Psoas muscle (tissue), 8 donors: Measurements from ENCODE around the gene NANOS2. TPM values are rescaled to one million over a fixed set of nuclear protein-coding genes. Genes with fewer than 3 reads are reported as not detected.

Experiments used
- ATAC-seq, 4 donors: fragments of 200-7000 bp; cut with Tn5 transposase; one replicate each; pipeline ENCODE4 v1.9.1; 2020; ENCODE audit warnings: moderate library complexity in 3 of 4, mild to moderate bottlenecking in 2 of 4
- DNase-seq, 2 donors: peaks; one replicate each; pipeline ENCODE4 v3.0.0-alpha.2; 2020
- H3K27ac ChIP-seq: fragments of 200-600 bp; one replicate; pipeline ENCODE4 v1.8.0; 2022
- H3K27me3 ChIP-seq, 3 donors: fragments of 200-600 bp in 1 of 3; one replicate each; pipeline versions ENCODE4 v1.6.1 to v1.8.0; 2013 to 2022; ENCODE audit warnings: low read length in 2 of 3, mild to moderate bottlenecking in 2 of 3, moderate library complexity in 1 of 3; ENCODE audit not compliant: insufficient read depth in 3 of 3
- H3K36me3 ChIP-seq, 2 donors: fragments of 200-600 bp in 1 of 2; one replicate each; pipeline versions ENCODE4 v1.6.1 to v1.8.0; 2013 to 2022; ENCODE audit warnings: low read depth in 1 of 2, mild to moderate bottlenecking in 1 of 2, moderate library complexity in 1 of 2; ENCODE audit not compliant: insufficient read depth in 1 of 2
- H3K4me1 ChIP-seq: fragments of 200-600 bp; one replicate; pipeline ENCODE4 v1.8.0; 2022
- H3K4me3 ChIP-seq: fragments of 200-600 bp; one replicate; pipeline ENCODE4 v1.8.0; 2022; ENCODE audit warnings: mild to moderate bottlenecking
- H3K9me3 ChIP-seq: fragments of 200-600 bp; one replicate; pipeline ENCODE4 v1.8.0; 2022
- CTCF ChIP-seq: fragments of 200-600 bp; IDR thresholded peaks from one replicate; pipeline ENCODE4 v1.8.0; 2022; ENCODE audit warnings: antibody characterized with exemption
- WGBS, 3 donors: extraction: QIAGEN DNeasy Blood & Tissue Kit; methylation state at CpG; one replicate each; pipeline versions ENCODE4 v1.1.6 to v1.1.7; 2013; 5-methylcytosine and 5-hydroxymethylcytosine counted together
- intact Hi-C, 2 donors: fragments of 100-400 bp; cut with DNase I; formaldehyde crosslinking; loops; one replicate each; pipeline versions ENCODE4 v1.11.0 to v1.14.2; 2022
- polyA plus RNA-seq, 3 donors: library from polyadenylated mRNA; stranded (reverse); fragments of 200-250 nt; gene quantifications; one replicate each; pipeline ENCODE4 v1.2.3, GENCODE V29; 2013
- total RNA-seq, 4 donors: library from RNA; stranded (reverse); fragmentation: NEBNext Ultra II Directional in 2 of 4; extraction: Animal tissue kit (Norgen Biotek cat#: 25700) in 2 of 4; gene quantifications; one replicate each; pipeline versions ENCODE4 v1.2.1 to v1.2.4, GENCODE V29; 2021 to 2023
- donor health status: healthy with polysubstance abuse.
- donor health status: DM: no; HTN: no; CAD: no; lungs with moderate emphysema.
- donor health status: Bipolar disorder and iron deficiency.
- donor health status: healthy.
- donor health status: DM: yes; HTN: yes; CAD: no.
- donor health status: DM: no; HTN: no; CAD: no.
- donor health status: DM: no; HTN: no; CAD: no.
- donor health status: DM: yes; HTN: yes; CAD: no.

The NANOS2 gene
- total and polyA plus RNA-seq, 7 donors = not detected

- ATAC-seq = no peak
- H3K4me1 ChIP-seq = peaks cover 5% of the 10 kb centered on the region
- H3K36me3 ChIP-seq = no peaks in the 10 kb centered on the region
- intact Hi-C loops = loop anchor here in 1 of 2 donors (5.0 kb wide), 1 partner anchor 72 kb away; the partner anchor contains the start of gene CCDC61
- WGBS, 3 donors = 53 to 61% (median 54%) methylated on average over 6 of the region's 6 CpGs
- H3K4me3 ChIP-seq = no peak overlapping the region
- H3K9me3 ChIP-seq = no peaks in the 10 kb centered on the region
- no peak for DNase-seq
- H3K27ac ChIP-seq = no peak overlapping the region
- no peaks in the 10 kb centered on the region for H3K27me3 ChIP-seq
- TF ChIP-seq CTCF = no peak
Measured at GRCh38 chr19:45924891-45925447, 10.4 kb upstream of the NANOS2 start.

GRCh38 chr19:45922281-45922680 lies 7.7 kb upstream of the NANOS2 start:
- H3K4me1 ChIP-seq = no peaks in the 10 kb centered on the region
- intact Hi-C loops = no loop called here
- WGBS, 3 donors = 55 to 64% (median 58%) methylated on average over 9 of the region's 9 CpGs
- no peak for TF ChIP-seq CTCF
- DNase-seq (peak in 1 of 2 donors; percentile 31), ATAC-seq (no peak)
- no peaks in the 10 kb centered on the region for H3K36me3 ChIP-seq
- H3K9me3 ChIP-seq = no peaks in the 10 kb centered on the region
- no peak overlapping the region for H3K4me3 ChIP-seq
- no peak overlapping the region for H3K27ac ChIP-seq
- peaks cover 0 to 9% (median 0%) of the 10 kb centered on the region in 3 donors for H3K27me3 ChIP-seq

DNA sequence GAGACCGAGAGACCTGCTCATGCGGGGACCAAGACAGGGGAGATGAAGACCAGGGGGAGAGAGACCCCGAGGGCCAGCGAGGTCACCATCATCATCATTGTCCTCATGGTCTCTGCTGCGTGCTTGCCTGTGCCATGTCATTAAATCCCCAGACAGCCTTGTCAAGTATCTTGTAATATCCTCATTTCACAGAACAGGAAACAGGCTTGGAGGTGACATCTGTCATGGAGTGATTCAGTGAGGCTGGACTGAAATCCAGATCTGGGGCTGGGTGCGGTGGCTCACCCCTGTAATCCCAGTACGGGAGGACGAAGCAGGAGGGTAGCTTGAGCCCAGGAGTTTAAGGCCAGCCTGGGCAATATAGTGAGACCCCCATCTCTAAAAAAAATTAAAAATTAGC lies 5.9 kb upstream of the NANOS2 start:
- H3K27ac ChIP-seq = no peak overlapping the region
- H3K27me3 ChIP-seq = peaks cover 0 to 9% (median 0%) of the 10 kb centered on the region in 3 donors
- no peak overlapping the region for H3K4me3 ChIP-seq
- H3K36me3 ChIP-seq = no peaks in the 10 kb centered on the region
- H3K4me1 ChIP-seq = no peaks in the 10 kb centered on the region
- peak in 1 of 2 donors; percentile 3 for DNase-seq
- ATAC-seq = no peak
- 65 to 72% (median 71%) methylated on average over 8 of the region's 8 CpGs for WGBS, 3 donors
- H3K9me3 ChIP-seq = no peaks in the 10 kb centered on the region
- no peak for TF ChIP-seq CTCF
- intact Hi-C loops = no loop called here

GRCh38 chr19:45919678-45920077 lies 5.1 kb upstream of the NANOS2 start:
- peaks cover 0 to 12% (median 0%) of the 10 kb centered on the region in 3 donors for H3K27me3 ChIP-seq
- TF ChIP-seq CTCF = no peak
- ATAC-seq = no peak
- 25 to 39% (median 38%) methylated on average over 7 of the region's 7 CpGs for WGBS, 3 donors
- no peak overlapping the region for H3K27ac ChIP-seq
- DNase-seq = peak in 1 of 2 donors; percentile 30
- H3K4me1 ChIP-seq = no peaks in the 10 kb centered on the region
- no peaks in the 10 kb centered on the region for H3K9me3 ChIP-seq
- no peak overlapping the region for H3K4me3 ChIP-seq
- no peaks in the 10 kb centered on the region for H3K36me3 ChIP-seq
- intact Hi-C loops = no loop called here

- H3K27me3 ChIP-seq = peaks cover 0 to 16% (median 1%) of the 10 kb centered on the region in 3 donors
Measured at GRCh38 chr19:45918721-45919120, 4.1 kb upstream of the NANOS2 start.

More at GRCh38 chr19:45918721-45919120, 4.1 kb upstream of the NANOS2 start:
- Histone ChIP-seq H3K4me3 (no peak overlapping the region), H3K36me3 (no peaks in the 10 kb centered on the region), H3K9me3 (no peaks in the 10 kb centered on the region), H3K27ac (no peak overlapping the region), H3K4me1 (no peaks in the 10 kb centered on the region)
- TF ChIP-seq CTCF = no peak
- ATAC-seq = no peak
- whole genome bisulfite sequencing, 3 donors = 54 to 73% (median 61%) methylated on average over 4 of the region's 4 CpGs
- DNase-seq = no peak
- intact Hi-C loops = no loop called here
